ENCODE measurements around the gene LMOD3.

GRCh38 chr3:69090021-69090420 lies 32.4 kb downstream of the LMOD3 start:
- TF ChIP-seq TAF1 (IDR thresholded peaks at IDR 0.05; ENCODE audit: borderline replicate concordance, insufficient read depth, low read length), result no peak
- no peak for TF ChIP-seq POLR2AphosphoS5 (IDR thresholded peaks at IDR 0.05; ENCODE audit: low read depth, low read length)
- no peak for TF ChIP-seq SIN3A (IDR thresholded peaks at IDR 0.05; ENCODE audit: borderline replicate concordance, insufficient read depth, low read length)

All from PFSK-1 (cell line).